GM12872 (cell line): Measurements from ENCODE around the gene RNF14.

Experiments used
- CTCF ChIP-seq: IDR thresholded peaks from 3 replicates; pipeline ENCODE4 v1.5.1; 2011; ENCODE audit warnings: low read depth, mild to moderate bottlenecking, low read length, moderate library complexity; ENCODE audit not compliant: insufficient read depth

The RNF14 gene

DNA sequence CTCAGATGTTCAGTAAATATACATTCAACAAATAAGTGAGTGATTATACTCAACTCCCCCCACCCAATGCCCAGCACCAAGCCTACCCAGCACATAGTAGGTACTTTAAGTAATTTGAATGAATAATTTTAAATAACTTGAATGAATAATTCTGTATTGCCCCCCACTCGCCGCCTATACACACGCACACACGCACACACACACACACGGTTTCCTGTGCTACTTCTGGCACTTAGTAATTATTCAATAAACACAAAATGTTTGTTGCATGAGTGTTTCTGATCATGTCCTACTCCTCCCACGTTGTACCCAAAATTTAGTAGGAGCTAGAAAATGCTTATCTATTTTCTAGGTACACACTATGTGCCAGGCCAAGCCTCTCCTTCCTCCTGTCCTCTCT lies 27.1 kb upstream of the RNF14 start:
- no peak for TF ChIP-seq CTCF

GRCh38 chr5:141942185-141942857 lies 26.6 kb upstream of the RNF14 start:
- no peak for TF ChIP-seq CTCF

- no peak for TF ChIP-seq CTCF
Measured at GRCh38 chr5:141944076-141944475, 24.8 kb upstream of the RNF14 start.

- no peak for TF ChIP-seq CTCF
Measured at GRCh38 chr5:141945511-141946051, 23.3 kb upstream of the RNF14 start.

GRCh38 chr5:141947316-141947715 lies 21.6 kb upstream of the RNF14 start:
- TF ChIP-seq CTCF: no peak

DNA sequence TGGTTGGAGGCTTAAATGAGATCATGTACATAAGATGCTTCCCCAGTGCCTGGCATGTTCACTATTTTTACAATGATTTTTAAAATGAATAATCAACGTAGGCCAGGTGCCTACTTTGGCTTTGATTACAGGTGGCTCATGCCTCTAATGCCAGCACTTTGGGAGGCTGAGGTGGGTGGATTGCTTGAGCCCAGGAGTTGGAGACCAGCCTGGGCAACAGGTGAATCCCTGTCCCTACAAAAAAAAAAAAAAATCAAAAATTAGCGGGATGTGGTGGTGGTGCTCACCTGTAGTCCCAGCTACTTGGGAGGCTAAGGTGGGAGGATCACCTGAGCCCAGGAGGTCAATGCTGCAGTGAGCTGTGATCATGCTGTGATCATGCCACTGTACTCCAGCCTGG lies 20.1 kb upstream of the RNF14 start:
- no peak for TF ChIP-seq CTCF

- no peak for TF ChIP-seq CTCF
Measured at GRCh38 chr5:141949511-141949910, 19.4 kb upstream of the RNF14 start.
